Astrocyte (in vitro differentiated cells and primary cell): ENCODE results near the gene RTL1. TPM values are rescaled to one million over a fixed set of nuclear protein-coding genes. Genes with fewer than 3 reads are reported as not detected.

Experiments used
- DNase-seq: peaks from one replicate; pipeline ENCODE4 v3.0.0-alpha.2; 2010; ENCODE audit warnings: low read depth
- FAIRE-seq: peaks from 2 replicates; lab custom pipeline; 2011; peaks lifted over from hg19 to GRCh38; lab: Jason Lieb, UNC
- H2AFZ ChIP-seq: 2 replicates; pipeline ENCODE4 v1.6.0; 2012; ENCODE audit warnings: low read depth, low read length, inconsistent platforms
- H3K27ac ChIP-seq: 2 replicates; pipeline ENCODE4 v1.5.1; 2011; ENCODE audit warnings: low read depth, low read length, inconsistent platforms
- H3K27me3 ChIP-seq: 2 replicates; pipeline ENCODE4 v1.6.0; 2011; ENCODE audit warnings: low read length, inconsistent platforms; ENCODE audit not compliant: insufficient read depth
- H3K36me3 ChIP-seq: 2 replicates; pipeline ENCODE4 v1.5.1; 2011; ENCODE audit warnings: low read length, inconsistent platforms; ENCODE audit not compliant: insufficient read depth
- H3K4me1 ChIP-seq: 2 replicates; pipeline ENCODE4 v1.5.1; 2011; ENCODE audit warnings: low read length, inconsistent platforms; ENCODE audit not compliant: insufficient read depth
- H3K4me2 ChIP-seq: 2 replicates; pipeline ENCODE4 v1.6.0; 2012; ENCODE audit warnings: low read length, inconsistent platforms
- H3K4me3 ChIP-seq: 2 replicates; pipeline ENCODE4 v1.5.1; 2011; ENCODE audit warnings: low read depth, mild to moderate bottlenecking, low read length, inconsistent platforms; ENCODE audit not compliant: insufficient read depth
- H3K79me2 ChIP-seq: 2 replicates; pipeline ENCODE4 v1.6.0; 2012; ENCODE audit warnings: mild to moderate bottlenecking, low read length, inconsistent platforms; ENCODE audit not compliant: insufficient read depth
- H3K9ac ChIP-seq: 2 replicates; pipeline ENCODE4 v1.6.0; 2012; ENCODE audit warnings: mild to moderate bottlenecking, low read length, inconsistent platforms
- H3K9me3 ChIP-seq: 2 replicates; pipeline ENCODE4 v1.5.1; 2012; ENCODE audit warnings: low read depth, mild to moderate bottlenecking, low read length, inconsistent platforms; ENCODE audit not compliant: insufficient read depth
- H4K20me1 ChIP-seq: 2 replicates; pipeline ENCODE4 v1.6.0; 2012; ENCODE audit warnings: low read length, inconsistent platforms; ENCODE audit not compliant: insufficient read depth
- H3K27ac Mint-ChIP-seq: one replicate; pipeline ENCODE4 v1.8.0; 2021; ENCODE audit warnings: mild to moderate bottlenecking, mixed read lengths; ENCODE audit not compliant: unreplicated experiment
- H3K27me3 Mint-ChIP-seq: one replicate; pipeline ENCODE4 v1.8.0; 2021; ENCODE audit warnings: low read depth, mixed read lengths; ENCODE audit not compliant: unreplicated experiment
- H3K36me3 Mint-ChIP-seq: one replicate; pipeline ENCODE4 v1.8.0; 2021; ENCODE audit warnings: low read depth, mixed read lengths; ENCODE audit not compliant: unreplicated experiment
- H3K4me1 Mint-ChIP-seq: one replicate; pipeline ENCODE4 v1.8.0; 2021; ENCODE audit warnings: low read depth, mixed read lengths; ENCODE audit not compliant: unreplicated experiment
- H3K4me3 Mint-ChIP-seq: one replicate; pipeline ENCODE4 v1.8.0; 2021; ENCODE audit warnings: mild to moderate bottlenecking, moderate library complexity, mixed read lengths; ENCODE audit not compliant: unreplicated experiment
- H3K9me3 Mint-ChIP-seq: one replicate; pipeline ENCODE4 v1.8.0; 2021; ENCODE audit warnings: mild to moderate bottlenecking, mixed read lengths; ENCODE audit not compliant: unreplicated experiment
- EZH2 ChIP-seq: IDR thresholded peaks from 2 replicates; pipeline ENCODE4 v1.6.1; 2012; ENCODE audit warnings: mild to moderate bottlenecking, low read length, inconsistent platforms; ENCODE audit not compliant: insufficient read depth
- total RNA-seq: library from RNA; stranded (reverse); gene quantifications from 2 replicates; pipeline ENCODE4 v1.2.1, GENCODE V29; 2021
- TF ChIP-seq, protein P1 (sequence below): IDR thresholded peaks from 2 replicates; pipeline ENCODE4 v1.5.1; 2011; ENCODE audit warnings: low read depth, mild to moderate bottlenecking, inconsistent platforms, low read length, moderate library complexity; ENCODE audit not compliant: insufficient read depth

RTL1 gene
- total RNA-seq, 1 donor from 2014 or later: 0.18 TPM

- no peak overlapping the region for H3K9ac ChIP-seq
- peaks cover 11% of the 10 kb centered on the region for H3K36me3 ChIP-seq
- H3K27me3 ChIP-seq: no peaks in the 10 kb centered on the region
- no peak overlapping the region for H3K27ac ChIP-seq
- H4K20me1 ChIP-seq: peaks cover 75% of the 10 kb centered on the region
- no peak for DNase-seq
- TF ChIP-seq, protein P1, sequence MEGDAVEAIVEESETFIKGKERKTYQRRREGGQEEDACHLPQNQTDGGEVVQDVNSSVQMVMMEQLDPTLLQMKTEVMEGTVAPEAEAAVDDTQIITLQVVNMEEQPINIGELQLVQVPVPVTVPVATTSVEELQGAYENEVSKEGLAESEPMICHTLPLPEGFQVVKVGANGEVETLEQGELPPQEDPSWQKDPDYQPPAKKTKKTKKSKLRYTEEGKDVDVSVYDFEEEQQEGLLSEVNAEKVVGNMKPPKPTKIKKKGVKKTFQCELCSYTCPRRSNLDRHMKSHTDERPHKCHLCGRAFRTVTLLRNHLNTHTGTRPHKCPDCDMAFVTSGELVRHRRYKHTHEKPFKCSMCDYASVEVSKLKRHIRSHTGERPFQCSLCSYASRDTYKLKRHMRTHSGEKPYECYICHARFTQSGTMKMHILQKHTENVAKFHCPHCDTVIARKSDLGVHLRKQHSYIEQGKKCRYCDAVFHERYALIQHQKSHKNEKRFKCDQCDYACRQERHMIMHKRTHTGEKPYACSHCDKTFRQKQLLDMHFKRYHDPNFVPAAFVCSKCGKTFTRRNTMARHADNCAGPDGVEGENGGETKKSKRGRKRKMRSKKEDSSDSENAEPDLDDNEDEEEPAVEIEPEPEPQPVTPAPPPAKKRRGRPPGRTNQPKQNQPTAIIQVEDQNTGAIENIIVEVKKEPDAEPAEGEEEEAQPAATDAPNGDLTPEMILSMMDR: no peak
- TF ChIP-seq EZH2: no peak
- no peaks in the 10 kb centered on the region for H3K4me1 ChIP-seq
- H3K79me2 ChIP-seq: peaks cover 42% of the 10 kb centered on the region
- no peak for FAIRE-seq
- Mint-ChIP-seq H3K36me3 (no peaks in the 10 kb centered on the region), H3K9me3 (peaks cover 13% of the 10 kb centered on the region), H3K27me3 (peaks cover 48% of the 10 kb centered on the region), H3K4me1 (no peaks in the 10 kb centered on the region), H3K27ac (no peak overlapping the region), H3K4me3 (no peak overlapping the region)
- no peak overlapping the region for H3K4me3 ChIP-seq
- no peak overlapping the region for H3K4me2 ChIP-seq
- H2AFZ ChIP-seq: no peak overlapping the region
- H3K9me3 ChIP-seq: no peaks in the 10 kb centered on the region
These were observed 35.7 kb downstream of the RTL1 start for GRCh38 chr14:100867631-100868315.

DNA sequence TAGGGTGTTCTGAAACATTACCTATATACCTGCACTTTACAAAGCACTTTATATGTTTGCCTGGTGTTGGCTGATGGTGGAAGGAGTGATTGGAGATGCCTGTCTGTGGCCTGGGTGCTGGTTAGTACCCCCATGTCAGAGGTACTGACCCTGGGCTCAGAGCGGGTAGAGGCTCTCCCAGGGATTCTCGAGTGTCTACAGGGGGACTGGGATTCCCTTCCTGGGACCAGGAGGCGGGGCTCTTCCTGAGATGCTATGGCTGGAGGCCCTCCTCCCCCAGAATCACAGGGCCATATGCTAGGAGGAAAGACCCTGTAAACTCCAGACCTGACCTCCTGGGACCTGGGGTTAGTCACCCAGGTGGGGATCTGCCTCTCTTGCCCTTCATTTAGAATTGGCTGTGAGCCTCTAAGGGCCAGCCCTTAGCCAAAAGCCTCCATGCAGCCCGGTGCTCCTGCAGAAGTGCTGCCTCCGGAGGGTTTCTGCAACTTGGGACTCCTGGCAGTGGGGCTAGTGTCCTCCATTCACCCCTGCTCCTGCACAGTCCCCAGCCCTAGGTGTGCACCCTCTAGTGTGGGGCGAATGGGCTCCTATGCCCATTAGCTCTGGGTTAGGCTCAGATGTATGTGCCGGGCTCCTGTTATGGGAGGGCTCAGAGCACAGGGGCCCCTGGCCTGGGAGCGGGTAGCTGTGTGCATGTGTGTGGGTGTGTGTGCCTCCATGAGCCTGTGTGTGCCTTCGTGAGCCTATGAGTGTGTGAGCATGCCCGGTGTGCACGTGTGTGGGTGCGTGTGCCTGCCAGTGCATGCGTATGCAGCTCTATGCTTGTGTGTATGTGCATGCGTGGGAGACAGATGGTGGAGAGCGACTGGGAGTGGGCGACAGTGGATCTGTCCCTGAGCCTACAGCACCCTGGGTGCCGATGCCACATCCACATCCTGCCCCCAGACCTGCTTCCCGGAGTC lies 36.6 kb downstream of the RTL1 start:
- Histone ChIP-seq H4K20me1 (peaks cover 75% of the 10 kb centered on the region), H3K27me3 (no peaks in the 10 kb centered on the region), H3K36me3 (peaks cover 15% of the 10 kb centered on the region), H3K4me1 (peaks cover 5% of the 10 kb centered on the region), H3K27ac (no peak overlapping the region), H3K9me3 (no peaks in the 10 kb centered on the region), H3K4me2 (no peak overlapping the region), H2AFZ (no peak overlapping the region), H3K4me3 (no peak overlapping the region), H3K79me2 (peaks cover 48% of the 10 kb centered on the region), H3K9ac (no peak overlapping the region)
- Mint-ChIP-seq H3K9me3 (peaks cover 11% of the 10 kb centered on the region), H3K36me3 (no peaks in the 10 kb centered on the region), H3K27me3 (peaks cover 44% of the 10 kb centered on the region), H3K27ac (no peak overlapping the region), H3K4me3 (no peak overlapping the region), H3K4me1 (no peaks in the 10 kb centered on the region)
- DNase-seq (no peak), FAIRE-seq (no peak)
- TF ChIP-seq EZH2: no peak
- TF ChIP-seq, protein P1: no peak
